ENCODE measurements around the gene ANKRD2. TPM values are rescaled to one million over a fixed set of nuclear protein-coding genes. Genes with fewer than 3 reads are reported as not detected.

The ANKRD2 gene
- total RNA-seq, 1 experiment from 2014 or later = 5.8 TPM

- Mint-ChIP-seq H3K9me3 (ENCODE audit: unreplicated experiment) (no peaks in the 10 kb centered on the region), H3K27me3 (ENCODE audit: insufficient read depth, unreplicated experiment) (no peaks in the 10 kb centered on the region), H3K27ac (ENCODE audit: low read depth, unreplicated experiment) (no peak overlapping the region), H3K36me3 (ENCODE audit: insufficient read depth, unreplicated experiment) (peaks cover 6% of the 10 kb centered on the region), H3K4me1 (ENCODE audit: insufficient read depth, unreplicated experiment) (no peaks in the 10 kb centered on the region), H3K4me3 (ENCODE audit: unreplicated experiment) (no peak overlapping the region)
- CTCF ChIA-PET = interaction anchor here (1.3 to 6.2 kb wide), 2 partner anchors 10 to 217 kb away, joined by 3 to 38 read pairs; no protein-coding TSS in a partner anchor
- BruUV-seq (replicated peaks) = no TSS peak
- POLR2A ChIA-PET = interaction anchor here (0.7 to 1.7 kb wide), 4 partner anchors 9 to 52 kb away, joined by 3 to 8 read pairs (median 4); partner anchors contain the start of gene HOGA1
- TF ChIP-seq CTCF (IDR thresholded peaks at IDR 0.05; ENCODE audit: unreplicated experiment) = no peak
- no peak for DNase-seq (ENCODE audit: unreplicated experiment)
- intact Hi-C loops (cut with micrococcal nuclease) = no loop called here
These were observed 50.7 kb downstream of the ANKRD2 start for GRCh38 chr10:97623277-97623676.

GRCh38 chr10:97627731-97628130 is 55.2 kb downstream of the ANKRD2 start:
- intact Hi-C loops (cut with micrococcal nuclease) = no loop called here

GRCh38 chr10:97628228-97628627 is 55.6 kb downstream of the ANKRD2 start:
- no TSS peak for BruUV-seq (replicated peaks)

More at GRCh38 chr10:97627731-97628130, 55.2 kb downstream of the ANKRD2 start:
- Mint-ChIP-seq H3K27ac (ENCODE audit: low read depth, unreplicated experiment) (no peak overlapping the region), H3K36me3 (ENCODE audit: insufficient read depth, unreplicated experiment) (no peaks in the 10 kb centered on the region), H3K9me3 (ENCODE audit: unreplicated experiment) (no peaks in the 10 kb centered on the region), H3K4me3 (ENCODE audit: unreplicated experiment) (no peak overlapping the region), H3K27me3 (ENCODE audit: insufficient read depth, unreplicated experiment) (no peaks in the 10 kb centered on the region), H3K4me1 (ENCODE audit: insufficient read depth, unreplicated experiment) (no peaks in the 10 kb centered on the region)
- no TSS peak for BruUV-seq (replicated peaks)
- no peak for DNase-seq (ENCODE audit: unreplicated experiment)
- ChIA-PET CTCF (interaction anchor here (1.0 to 1.4 kb wide), 4 partner anchors 9 to 94 kb away, joined by 3 to 7 read pairs (median 4); partner anchors contain the start of gene ANKRD2), POLR2A (interaction anchor here (1.4 kb wide), 1 partner anchor 12 kb away, joined by 4 read pairs; the partner anchor contains the start of gene PI4K2A)
- TF ChIP-seq CTCF (IDR thresholded peaks at IDR 0.05; ENCODE audit: unreplicated experiment) = no peak

GRCh38 chr10:97629289-97629688 is 56.7 kb downstream of the ANKRD2 start:
- intact Hi-C loops (cut with micrococcal nuclease) = no loop called here
- ChIA-PET POLR2A (interaction anchor here (1.5 kb wide), 1 partner anchor 11 kb away, joined by 5 read pairs; no protein-coding TSS in a partner anchor), CTCF (interaction anchor here (1.1 to 1.5 kb wide), 2 partner anchors 50 to 62 kb away, joined by 3 to 4 read pairs; no protein-coding TSS in a partner anchor)
- H3K36me3 Mint-ChIP-seq (ENCODE audit: insufficient read depth, unreplicated experiment) = no peaks in the 10 kb centered on the region
- H3K27ac Mint-ChIP-seq (ENCODE audit: low read depth, unreplicated experiment) = no peak overlapping the region
- TF ChIP-seq CTCF (IDR thresholded peaks at IDR 0.05; ENCODE audit: unreplicated experiment) = no peak
- H3K27me3 Mint-ChIP-seq (ENCODE audit: insufficient read depth, unreplicated experiment) = no peaks in the 10 kb centered on the region
- no peak for DNase-seq (ENCODE audit: unreplicated experiment)
- H3K4me3 Mint-ChIP-seq (ENCODE audit: unreplicated experiment) = no peak overlapping the region
- H3K9me3 Mint-ChIP-seq (ENCODE audit: unreplicated experiment) = no peaks in the 10 kb centered on the region
- BruUV-seq (replicated peaks) = no TSS peak
- H3K4me1 Mint-ChIP-seq (ENCODE audit: insufficient read depth, unreplicated experiment) = no peaks in the 10 kb centered on the region

More at GRCh38 chr10:97628228-97628627, 55.6 kb downstream of the ANKRD2 start:
- CTCF ChIA-PET = interaction anchor here (0.6 to 1.4 kb wide), 4 partner anchors 10 to 164 kb away, joined by 3 to 4 read pairs (median 3); no protein-coding TSS in a partner anchor
- Mint-ChIP-seq H3K4me1 (ENCODE audit: insufficient read depth, unreplicated experiment) (no peaks in the 10 kb centered on the region), H3K27ac (ENCODE audit: low read depth, unreplicated experiment) (no peak overlapping the region), H3K27me3 (ENCODE audit: insufficient read depth, unreplicated experiment) (no peaks in the 10 kb centered on the region), H3K36me3 (ENCODE audit: insufficient read depth, unreplicated experiment) (no peaks in the 10 kb centered on the region), H3K4me3 (ENCODE audit: unreplicated experiment) (no peak overlapping the region), H3K9me3 (ENCODE audit: unreplicated experiment) (no peaks in the 10 kb centered on the region)
- intact Hi-C loops (cut with micrococcal nuclease) = no loop called here
- POLR2A ChIA-PET = no interaction called here
- no peak for DNase-seq (ENCODE audit: unreplicated experiment)
- no peak for TF ChIP-seq CTCF (IDR thresholded peaks at IDR 0.05; ENCODE audit: unreplicated experiment)
